Neural crest cell (in vitro differentiated cells): ENCODE measurements around the gene USE1. TPM values are rescaled to one million over a fixed set of nuclear protein-coding genes. Genes with fewer than 3 reads are reported as not detected.

Experiments used
- DNase-seq: peaks from one replicate; pipeline ENCODE4 v3.0.0; 2021; ENCODE audit warnings: low read depth, mixed read lengths, low spot score
- H3K27ac Mint-ChIP-seq: one replicate; pipeline ENCODE4 v1.8.0; 2021; ENCODE audit warnings: mild to moderate bottlenecking, mixed read lengths; ENCODE audit not compliant: unreplicated experiment
- H3K27me3 Mint-ChIP-seq: 2 replicates; pipeline ENCODE4 v1.8.0; 2021; ENCODE audit warnings: low read depth, mild to moderate bottlenecking, mixed read lengths
- H3K36me3 Mint-ChIP-seq: 2 replicates; pipeline ENCODE4 v1.8.0; 2021; ENCODE audit warnings: low read depth, mild to moderate bottlenecking, mixed read lengths
- H3K4me1 Mint-ChIP-seq: 2 replicates; pipeline ENCODE4 v1.8.0; 2021; ENCODE audit warnings: mixed read lengths
- H3K4me3 Mint-ChIP-seq: one replicate; pipeline ENCODE4 v1.8.0; 2021; ENCODE audit warnings: mild to moderate bottlenecking, mixed read lengths
- H3K9me3 Mint-ChIP-seq: 2 replicates; pipeline ENCODE4 v1.8.0; 2021; ENCODE audit warnings: mixed read lengths
- CTCF ChIP-seq: fragments of 200-600 bp; sonication (generic); conservative IDR thresholded peaks from 2 replicates; pipeline ENCODE4 v1.5.0; 2021; ENCODE audit warnings: antibody characterized with exemption, mild to moderate bottlenecking
- total RNA-seq: library from RNA; stranded (reverse); gene quantifications from 2 replicates; pipeline ENCODE4 v1.2.1, GENCODE V29; 2021

Gene USE1
- total RNA-seq, 1 donor from 2014 or later = 15.7 TPM

DNA sequence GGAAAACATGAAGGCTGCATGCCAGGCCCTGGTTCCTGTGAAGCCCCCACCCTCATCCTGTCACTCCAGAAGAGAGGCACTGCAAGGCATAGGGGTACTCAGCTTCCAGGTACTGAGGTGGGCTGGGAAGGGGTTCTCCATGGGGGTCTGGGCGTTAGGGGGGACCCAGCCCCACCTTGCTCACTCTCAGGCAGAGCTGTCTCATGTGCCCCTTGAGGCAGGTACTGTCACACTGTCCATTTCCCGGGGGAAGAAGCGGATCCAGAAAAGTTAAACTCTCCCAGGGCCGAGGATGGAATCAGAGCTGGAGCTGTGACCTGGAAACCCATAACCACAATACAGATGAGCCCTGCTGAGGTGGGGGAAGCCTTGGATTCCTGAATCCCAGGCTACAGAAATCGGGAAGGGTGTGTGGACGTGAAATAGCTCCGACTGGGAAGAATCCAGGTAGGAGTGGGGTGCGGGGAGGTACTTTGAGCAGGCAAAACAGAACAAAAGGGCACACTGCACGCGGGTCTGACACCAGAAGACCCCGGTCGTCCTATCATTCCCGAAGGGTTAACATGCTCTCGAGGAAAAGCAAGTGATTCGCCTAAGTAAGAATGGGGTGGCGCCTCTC, 540 bp upstream of the USE1 start:
- no peak for TF ChIP-seq CTCF
- Mint-ChIP-seq H3K4me3 (peak overlapping the region; percentile 91), H3K36me3 (peaks cover 8% of the 10 kb centered on the region), H3K27ac (peak overlapping the region; percentile 96), H3K4me1 (peaks cover 21% of the 10 kb centered on the region), H3K9me3 (no peaks in the 10 kb centered on the region), H3K27me3 (peaks cover 3% of the 10 kb centered on the region)
- DNase-seq = no peak

- peaks cover 3% of the 10 kb centered on the region for H3K27me3 Mint-ChIP-seq
- no peak for TF ChIP-seq CTCF
- no peaks in the 10 kb centered on the region for H3K9me3 Mint-ChIP-seq
- H3K36me3 Mint-ChIP-seq = peaks cover 8% of the 10 kb centered on the region
- peaks cover 28% of the 10 kb centered on the region for H3K4me1 Mint-ChIP-seq
- peak overlapping the region; percentile 91 for H3K4me3 Mint-ChIP-seq
- no peak overlapping the region for H3K27ac Mint-ChIP-seq
- no peak for DNase-seq
Observed at GRCh38 chr19:17216058-17216670, 1.0 kb downstream of the USE1 start.

- Mint-ChIP-seq H3K4me3 (peak overlapping the region; percentile 68), H3K36me3 (peaks cover 2% of the 10 kb centered on the region)
Observed at GRCh38 chr19:17219286-17219685, 4.1 kb downstream of the USE1 start.

GRCh38 chr19:17220207-17220758, 5.1 kb downstream of the USE1 start:
- no peaks in the 10 kb centered on the region for H3K9me3 Mint-ChIP-seq
- TF ChIP-seq CTCF = no peak
- H3K4me3 Mint-ChIP-seq = peak overlapping the region; percentile 47
- H3K4me1 Mint-ChIP-seq = peaks cover 19% of the 10 kb centered on the region
- H3K27ac Mint-ChIP-seq = no peak overlapping the region
- DNase-seq = no peak
- H3K36me3 Mint-ChIP-seq = peaks cover 2% of the 10 kb centered on the region
- peaks cover under 1% of the 10 kb centered on the region for H3K27me3 Mint-ChIP-seq

More at GRCh38 chr19:17219286-17219685, 4.1 kb downstream of the USE1 start:
- Mint-ChIP-seq H3K9me3 (no peaks in the 10 kb centered on the region), H3K27ac (no peak overlapping the region), H3K4me1 (peaks cover 28% of the 10 kb centered on the region), H3K27me3 (peaks cover 3% of the 10 kb centered on the region)
- no peak for DNase-seq
- TF ChIP-seq CTCF = no peak

DNA sequence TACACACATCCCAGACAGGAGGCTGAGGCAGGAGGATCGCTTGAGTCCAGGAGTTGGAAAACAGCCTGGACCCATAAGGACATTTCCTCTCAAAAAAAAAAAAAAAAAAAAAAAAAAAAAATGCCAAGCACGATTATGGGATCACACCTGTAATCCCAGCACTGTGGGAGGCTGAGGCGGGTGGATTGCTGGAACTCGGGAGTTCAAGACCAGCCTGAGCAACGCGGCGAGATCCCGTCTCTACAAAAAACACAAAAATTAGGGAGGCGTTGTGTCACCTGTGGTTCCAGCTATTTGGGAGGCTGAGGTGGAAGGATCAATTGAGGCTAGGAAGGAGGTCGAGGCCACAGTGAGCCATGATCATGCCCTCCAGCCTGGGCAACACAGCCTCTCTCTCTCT, 9.9 kb downstream of the USE1 start:
- Mint-ChIP-seq H3K27me3 (peaks cover 4% of the 10 kb centered on the region), H3K27ac (no peak overlapping the region), H3K9me3 (no peaks in the 10 kb centered on the region), H3K4me3 (no peak overlapping the region), H3K36me3 (no peaks in the 10 kb centered on the region), H3K4me1 (peaks cover 10% of the 10 kb centered on the region)
- TF ChIP-seq CTCF = no peak
- DNase-seq = no peak
